Measurements from ENCODE around the gene TMEM14C. TPM values are rescaled to one million over a fixed set of nuclear protein-coding genes. Genes with fewer than 3 reads are reported as not detected.

Gene TMEM14C
- total RNA-seq, 1 donor from 2014 or later, result 132 TPM

DNA sequence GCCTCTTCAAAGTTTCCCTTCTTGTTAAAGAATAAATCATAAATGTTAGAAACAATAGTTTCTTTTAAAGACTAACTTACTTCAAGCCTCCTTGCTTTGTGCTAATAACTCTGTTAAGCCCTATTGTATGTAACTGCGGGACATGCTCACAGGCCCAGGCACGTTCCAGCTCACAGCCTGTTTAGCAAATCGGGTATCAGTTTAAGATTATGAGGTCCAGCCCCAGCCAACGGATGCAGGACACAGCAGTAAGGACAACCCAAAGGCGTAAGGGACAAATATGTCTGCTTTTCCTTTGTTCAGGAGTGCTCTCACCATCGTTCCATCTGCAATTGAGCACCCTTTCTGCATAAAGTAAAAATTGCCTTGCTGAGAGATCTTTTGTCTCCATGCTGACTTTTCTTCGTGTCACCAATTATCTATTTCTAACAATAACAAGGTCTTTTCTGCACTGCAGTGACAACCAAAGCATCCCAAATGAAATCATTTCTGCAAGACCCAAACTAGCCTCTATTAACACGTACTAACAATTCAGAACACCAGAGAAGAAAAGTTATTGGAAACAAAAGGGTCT is 29.8 kb upstream of the TMEM14C start:
- intact Hi-C loops (cut with micrococcal nuclease), result loop anchor here (10.0 kb wide), 1 partner anchor 178 kb away; no protein-coding TSS in a partner anchor
- H3K27me3 ChIP-seq (ENCODE audit: low read depth), result no peaks in the 10 kb centered on the region
- no peak overlapping the region for H3K27ac ChIP-seq (replicated peaks)
- TF ChIP-seq, protein P1, sequence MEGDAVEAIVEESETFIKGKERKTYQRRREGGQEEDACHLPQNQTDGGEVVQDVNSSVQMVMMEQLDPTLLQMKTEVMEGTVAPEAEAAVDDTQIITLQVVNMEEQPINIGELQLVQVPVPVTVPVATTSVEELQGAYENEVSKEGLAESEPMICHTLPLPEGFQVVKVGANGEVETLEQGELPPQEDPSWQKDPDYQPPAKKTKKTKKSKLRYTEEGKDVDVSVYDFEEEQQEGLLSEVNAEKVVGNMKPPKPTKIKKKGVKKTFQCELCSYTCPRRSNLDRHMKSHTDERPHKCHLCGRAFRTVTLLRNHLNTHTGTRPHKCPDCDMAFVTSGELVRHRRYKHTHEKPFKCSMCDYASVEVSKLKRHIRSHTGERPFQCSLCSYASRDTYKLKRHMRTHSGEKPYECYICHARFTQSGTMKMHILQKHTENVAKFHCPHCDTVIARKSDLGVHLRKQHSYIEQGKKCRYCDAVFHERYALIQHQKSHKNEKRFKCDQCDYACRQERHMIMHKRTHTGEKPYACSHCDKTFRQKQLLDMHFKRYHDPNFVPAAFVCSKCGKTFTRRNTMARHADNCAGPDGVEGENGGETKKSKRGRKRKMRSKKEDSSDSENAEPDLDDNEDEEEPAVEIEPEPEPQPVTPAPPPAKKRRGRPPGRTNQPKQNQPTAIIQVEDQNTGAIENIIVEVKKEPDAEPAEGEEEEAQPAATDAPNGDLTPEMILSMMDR (IDR thresholded peaks at IDR 0.05; ENCODE audit: borderline replicate concordance), result no peak
- H3K4me1 ChIP-seq, result peaks cover 40% of the 10 kb centered on the region
- H3K4me3 ChIP-seq, result peak overlapping the region; percentile 78
- no peaks in the 10 kb centered on the region for H3K9me3 ChIP-seq (replicated peaks)
- DNase-seq, result no peak
- H3K36me3 ChIP-seq, result peaks cover 8% of the 10 kb centered on the region

DNA sequence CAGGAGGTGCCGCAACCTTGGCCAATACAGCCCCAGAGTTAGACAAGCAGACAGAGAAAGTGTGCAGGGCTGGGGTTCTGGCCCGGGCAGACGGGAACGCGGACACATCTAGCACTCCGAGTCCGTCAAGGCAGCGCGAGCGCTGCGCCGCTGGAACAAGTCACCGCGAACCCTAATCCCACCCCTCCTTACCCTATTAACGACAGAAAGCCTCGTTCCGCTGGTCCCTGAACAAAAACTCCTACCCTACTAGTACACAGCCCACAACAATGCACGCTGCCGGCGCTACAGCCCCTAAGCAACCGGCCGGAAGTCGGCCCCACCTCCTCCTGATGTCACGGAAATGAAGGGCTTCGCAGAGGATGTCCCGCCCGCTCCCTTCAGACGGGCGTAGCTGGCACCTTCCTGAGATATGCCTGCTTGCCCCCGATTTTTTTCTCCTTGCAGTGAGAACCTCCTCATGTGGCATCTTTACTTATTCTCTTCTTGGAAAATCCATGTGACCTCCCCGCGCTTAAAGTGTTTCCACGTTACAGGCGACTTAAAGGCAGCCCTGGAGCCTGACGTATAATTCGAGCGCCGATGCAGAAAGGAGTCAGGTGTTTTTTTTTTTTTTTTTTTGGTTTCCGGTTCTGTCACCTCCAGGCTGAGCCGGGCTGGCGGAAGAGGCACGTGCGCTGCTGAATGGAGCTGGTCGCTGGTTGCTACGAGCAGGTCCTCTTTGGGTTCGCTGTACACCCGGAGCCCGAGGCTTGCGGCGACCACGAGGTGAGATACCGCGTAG is 28.4 kb upstream of the TMEM14C start, which contains the start of the genes C6orf52 and PAK1IP1:
C6orf52 (minus strand) TSS at position 315 of the 784 bp plus-strand sequence. CDS start 7,066 bp downstream, outside the sequence.
PAK1IP1 (plus strand) TSS at position 671 of the 784 bp plus-strand sequence; CDS start at position 685, 14 bp downstream.
- Histone ChIP-seq H3K4me3 (peak within 1 kb of the TSS; percentile 78), H3K4me1 (peaks cover 40% of the 10 kb centered on the region), H3K27ac (replicated peaks) (peak within 1 kb of the TSS; percentile 98), H3K27me3 (ENCODE audit: low read depth) (no peaks in the 10 kb centered on the region), H3K36me3 (peaks cover 23% of the 10 kb centered on the region), H3K9me3 (replicated peaks) (no peaks in the 10 kb centered on the region)
- TF ChIP-seq, protein P1 (IDR thresholded peaks at IDR 0.05; ENCODE audit: borderline replicate concordance), result no peak
- DNase-seq, result peak; percentile 92
- intact Hi-C loops (cut with micrococcal nuclease), result loop anchor here (10.0 kb wide), 1 partner anchor 180 kb away; no protein-coding TSS in a partner anchor

DNA sequence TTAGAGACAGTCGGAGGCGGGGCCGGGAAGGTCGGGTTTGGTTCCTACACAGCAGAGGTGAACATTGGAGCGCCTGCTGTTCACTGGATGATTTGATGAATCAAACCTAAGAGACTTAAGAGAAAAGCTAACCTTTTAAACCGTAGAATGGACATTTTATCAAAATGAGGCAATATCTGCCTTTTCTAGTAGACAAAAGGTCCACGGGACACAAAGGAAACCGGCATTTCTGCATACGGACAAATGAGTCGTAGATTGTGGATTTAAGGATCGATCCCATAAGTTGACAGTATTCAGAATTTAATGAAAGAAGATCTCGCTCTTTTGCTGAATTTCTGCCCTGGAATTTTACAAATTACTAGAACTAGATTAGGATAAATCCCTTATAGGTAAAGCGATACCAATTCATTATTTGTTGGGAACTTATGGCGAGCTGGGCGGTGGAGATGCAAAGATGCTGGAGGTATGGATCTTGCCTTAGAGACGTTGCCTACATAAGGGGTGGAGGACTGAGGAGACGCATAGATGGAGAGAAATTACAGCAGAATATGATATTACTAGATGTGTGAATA is 27.7 kb upstream of the TMEM14C start:
- DNase-seq, result no peak
- no peaks in the 10 kb centered on the region for H3K27me3 ChIP-seq (ENCODE audit: low read depth)
- TF ChIP-seq, protein P1 (IDR thresholded peaks at IDR 0.05; ENCODE audit: borderline replicate concordance), result no peak
- peaks cover 40% of the 10 kb centered on the region for H3K4me1 ChIP-seq
- peak overlapping the region; percentile 78 for H3K4me3 ChIP-seq
- intact Hi-C loops (cut with micrococcal nuclease), result loop anchor here (10.0 kb wide), 1 partner anchor 180 kb away; no protein-coding TSS in a partner anchor
- peaks cover 30% of the 10 kb centered on the region for H3K36me3 ChIP-seq
- peak overlapping the region; percentile 98 for H3K27ac ChIP-seq (replicated peaks)
- no peaks in the 10 kb centered on the region for H3K9me3 ChIP-seq (replicated peaks)

DNA sequence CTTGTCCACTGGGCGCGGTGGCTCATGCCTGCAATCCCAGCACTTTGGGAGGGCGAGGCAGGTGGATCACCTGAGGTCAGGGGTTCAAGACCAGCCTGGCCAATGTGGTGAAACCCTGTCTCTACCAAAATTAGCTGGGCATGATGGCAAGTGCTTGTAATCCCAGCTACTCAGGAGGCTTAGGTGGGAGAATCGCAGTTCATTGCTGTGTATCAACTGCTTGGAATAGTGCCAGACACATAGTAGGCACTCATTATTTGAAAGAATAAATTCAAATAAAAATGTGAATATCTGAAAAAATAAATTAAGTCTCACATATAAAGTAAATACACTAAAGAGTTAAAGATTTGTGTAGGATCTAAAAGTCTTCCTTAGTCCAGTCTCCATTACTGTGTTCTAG is 26.2 kb upstream of the TMEM14C start:
- TF ChIP-seq, protein P1 (IDR thresholded peaks at IDR 0.05; ENCODE audit: borderline replicate concordance), result no peak
- Histone ChIP-seq H3K4me1 (peaks cover 40% of the 10 kb centered on the region), H3K9me3 (replicated peaks) (no peaks in the 10 kb centered on the region), H3K27me3 (ENCODE audit: low read depth) (no peaks in the 10 kb centered on the region), H3K36me3 (peaks cover 44% of the 10 kb centered on the region), H3K4me3 (no peak overlapping the region), H3K27ac (replicated peaks) (no peak overlapping the region)
- DNase-seq, result no peak
- intact Hi-C loops (cut with micrococcal nuclease), result loop anchor here (10.0 kb wide), 1 partner anchor 182 kb away; no protein-coding TSS in a partner anchor

DNA sequence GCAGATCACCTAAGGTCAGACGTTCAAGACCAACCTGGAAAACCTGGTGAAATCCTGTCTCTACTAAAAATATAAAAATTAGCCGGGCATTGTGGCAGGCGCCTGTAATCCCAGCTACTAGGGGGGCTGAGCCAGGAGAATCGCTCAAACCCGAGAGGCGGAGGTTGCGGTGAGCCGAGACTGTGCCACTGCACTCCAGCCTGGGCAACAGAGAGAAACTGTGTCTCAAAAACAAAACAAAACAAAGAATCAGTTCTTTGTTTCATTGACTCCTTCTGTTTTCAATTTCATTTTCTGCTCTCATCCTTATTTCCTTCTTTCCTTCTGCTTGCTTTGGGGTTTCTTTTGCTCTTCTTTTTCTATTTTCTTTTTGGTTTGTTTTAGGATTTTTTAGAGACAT is 8.9 kb upstream of the TMEM14C start:
- intact Hi-C loops (cut with micrococcal nuclease), result no loop called here
- H3K9me3 ChIP-seq (replicated peaks), result peaks cover 4% of the 10 kb centered on the region
- no peaks in the 10 kb centered on the region for H3K4me1 ChIP-seq
- no peak for DNase-seq
- H3K4me3 ChIP-seq, result no peak overlapping the region
- H3K27ac ChIP-seq (replicated peaks), result no peak overlapping the region
- H3K27me3 ChIP-seq (ENCODE audit: low read depth), result no peaks in the 10 kb centered on the region
- peaks cover 12% of the 10 kb centered on the region for H3K36me3 ChIP-seq
- TF ChIP-seq, protein P1 (IDR thresholded peaks at IDR 0.05; ENCODE audit: borderline replicate concordance), result no peak
